Mucosa of gallbladder (tissue), 1 donor: Measurements from ENCODE around the gene ZNF8. TPM values are rescaled to one million over a fixed set of nuclear protein-coding genes. Genes with fewer than 3 reads are reported as not detected.
"Not testable (repeated sequence)": the region's sequence is repeated elsewhere in the genome, so short reads cannot be mapped to it uniquely, and the experiment has no call there.

Experiments used
- DNase-seq: peaks from one replicate; pipeline ENCODE4 v3.0.0-alpha.2; 2020; ENCODE audit warnings: low spot score
- total RNA-seq: library from RNA; stranded (reverse); gene quantifications from one replicate; pipeline ENCODE4 v1.2.1, GENCODE V29; 2021
- donor health status: DM: no; HTN: no; CAD: no.

ZNF8 gene
- total RNA-seq, 1 donor from 2014 or later: 6.1 TPM

DNA sequence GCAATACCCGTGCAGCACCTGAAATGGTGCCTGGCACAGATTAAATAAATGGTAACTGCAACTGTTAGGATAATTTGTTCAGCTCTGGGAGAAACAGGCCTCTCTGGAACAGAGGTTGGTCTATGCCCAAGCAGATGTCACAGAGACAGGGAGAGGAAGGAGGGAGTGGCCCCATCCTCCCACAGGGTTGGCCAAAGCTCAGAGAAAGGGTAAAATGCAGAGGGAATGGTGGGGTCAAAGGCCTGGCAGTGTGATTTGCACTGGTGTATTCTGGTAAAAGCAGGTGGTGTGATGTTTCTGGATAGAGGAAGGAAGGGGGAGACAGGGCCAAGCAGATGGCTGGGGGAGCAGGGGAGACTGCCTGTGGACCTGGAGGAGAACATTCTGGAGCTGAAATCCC is 57.5 kb downstream of the ZNF8 start:
- DNase-seq: no peak

DNA sequence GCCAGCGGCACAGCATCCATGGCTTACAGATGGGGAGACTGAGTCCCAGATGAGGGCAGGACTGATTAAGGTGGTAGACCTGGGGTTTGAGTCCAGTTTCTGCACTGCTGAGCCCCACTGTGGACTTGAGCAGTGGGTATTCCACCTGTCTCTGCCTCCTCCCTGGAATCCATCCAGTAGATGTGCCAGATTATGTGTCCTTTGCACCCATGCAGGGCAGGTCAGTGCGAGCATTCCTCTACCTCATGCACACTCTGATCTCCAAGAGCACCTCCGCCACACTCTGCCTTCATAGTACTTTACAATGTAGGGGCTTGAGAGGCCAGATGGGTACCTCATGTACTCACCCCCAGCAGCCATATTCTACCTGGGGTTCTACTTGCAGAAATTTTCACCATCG is 58.1 kb downstream of the ZNF8 start:
- DNase-seq: no peak

DNA sequence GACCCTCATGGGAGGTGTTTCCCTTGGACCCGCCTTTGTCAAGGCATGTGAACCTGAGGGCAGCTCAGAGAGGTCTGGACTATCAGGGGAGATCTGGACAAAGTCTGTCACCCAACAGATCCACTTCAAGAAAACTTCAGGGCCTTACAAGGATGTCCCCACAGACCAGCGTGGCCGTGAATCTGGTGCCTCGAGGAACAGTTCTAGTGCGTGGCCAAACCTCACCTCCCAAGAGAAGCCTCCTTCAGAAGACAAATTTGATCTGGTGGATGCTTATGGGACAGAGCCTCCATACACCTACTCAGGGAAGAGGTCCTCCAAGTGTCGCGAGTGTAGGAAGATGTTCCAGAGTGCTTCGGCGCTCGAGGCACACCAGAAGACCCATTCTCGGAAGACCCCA is 59.6 kb downstream of the ZNF8 start:
- no peak for DNase-seq

- DNase-seq: no peak
These were observed 60.2 kb downstream of the ZNF8 start for GRCh38 chr19:58338825-58339558.

DNA sequence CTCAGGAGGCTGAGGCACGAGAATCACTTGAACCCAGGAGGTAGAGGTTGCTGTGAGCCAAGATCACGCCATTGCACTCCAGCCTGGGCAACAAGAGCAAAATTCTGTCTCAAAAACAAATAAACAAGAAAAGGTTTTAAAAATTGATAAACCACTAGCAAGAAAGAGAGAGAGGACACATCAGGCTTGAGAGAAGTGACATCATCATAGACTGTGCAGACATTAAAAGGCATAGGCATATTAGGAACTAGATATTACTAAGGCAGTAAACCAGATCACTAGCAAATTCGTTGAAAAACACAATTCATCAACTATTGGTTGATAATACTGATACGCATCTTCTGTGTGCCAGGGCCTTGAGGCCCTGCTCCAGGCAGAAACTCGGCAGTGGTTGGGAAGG is 66.8 kb downstream of the ZNF8 start:
- no peak for DNase-seq

GRCh38 chr19:58346961-58347929 is 68.5 kb downstream of the ZNF8 start:
- DNase-seq: peak; percentile 35

DNA sequence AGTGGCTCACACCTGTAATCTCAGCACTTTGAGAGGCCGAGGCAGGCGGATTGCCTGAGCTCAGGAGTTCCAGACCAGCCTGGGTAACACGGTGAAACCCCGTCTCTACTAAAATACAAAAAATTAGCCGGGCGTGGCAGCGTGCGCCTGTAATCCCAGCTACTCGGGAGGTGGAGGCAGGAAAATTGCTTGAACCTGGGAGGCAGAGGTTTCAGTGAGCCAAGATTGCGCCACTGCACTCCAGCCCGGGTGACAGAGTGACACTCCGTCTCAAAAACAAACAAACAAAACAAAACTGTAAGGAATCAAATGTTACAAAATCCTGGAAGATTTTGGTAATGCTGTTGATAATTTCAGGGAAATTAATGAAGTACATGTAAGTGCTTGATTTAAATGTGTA is 69.3 kb downstream of the ZNF8 start:
- not testable (repeated sequence) for DNase-seq

DNA sequence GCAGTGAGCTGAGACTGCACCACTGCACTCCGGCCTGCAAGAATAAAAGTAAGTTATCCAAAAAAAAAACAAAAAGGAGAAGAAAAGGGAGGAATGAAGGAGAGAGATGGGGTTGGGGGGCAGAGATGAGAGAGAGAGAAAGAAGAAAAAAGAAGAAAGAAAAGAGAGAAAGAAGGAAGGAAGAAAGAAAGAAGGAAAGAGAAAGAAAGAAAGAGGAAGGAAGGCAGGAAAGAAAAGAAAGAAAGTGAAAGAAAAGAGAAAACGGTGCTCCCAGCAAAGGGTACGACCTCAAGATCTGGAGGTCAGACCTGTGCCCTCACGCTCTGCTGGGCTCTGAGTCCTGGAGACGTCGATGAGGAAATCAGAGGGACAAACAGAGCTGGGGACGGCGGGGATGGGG is 70.8 kb downstream of the ZNF8 start:
- DNase-seq: no peak

GRCh38 chr19:58350001-58350861 is 71.5 kb downstream of the ZNF8 start:
- DNase-seq: no peak

- no peak for DNase-seq
These were observed 72.3 kb downstream of the ZNF8 start for GRCh38 chr19:58350871-58351557.

- no peak for DNase-seq
These were observed 72.8 kb downstream of the ZNF8 start for GRCh38 chr19:58351558-58351878.

- DNase-seq: no peak
These were observed 73.4 kb downstream of the ZNF8 start for GRCh38 chr19:58351990-58352755.

Other genes starting within 250 kb of the ZNF8 start
- gene ZSCAN1, start 244.9 kb upstream of the ZNF8 start, total RNA-seq: 1.3 TPM
- 11.1 TPM for gene ZNF135, start 219.7 kb upstream of the ZNF8 start, total RNA-seq
- 111 TPM for gene ZSCAN18, start 180.7 kb upstream of the ZNF8 start, total RNA-seq
- 16.9 TPM for gene ZNF329, start 128.2 kb upstream of the ZNF8 start, total RNA-seq
- 33.8 TPM for gene ZNF274, start 95.9 kb upstream of the ZNF8 start, total RNA-seq
- gene ZNF544, start 50.0 kb upstream of the ZNF8 start, total RNA-seq: 30.4 TPM
- gene ERVK3-1, start 26.4 kb downstream of the ZNF8 start, total RNA-seq: 32.2 TPM
- 4.7 TPM for gene ZSCAN22, start 48.0 kb downstream of the ZNF8 start, total RNA-seq
- 8.1 TPM for gene A1BG, start 74.5 kb downstream of the ZNF8 start, total RNA-seq
- gene ZNF497, start 83.8 kb downstream of the ZNF8 start, total RNA-seq: 3.5 TPM
- gene ZNF837, start 102.1 kb downstream of the ZNF8 start, total RNA-seq: 2.9 TPM
- gene RPS5, start 108.3 kb downstream of the ZNF8 start, total RNA-seq: 614 TPM
- gene RNF225, start 116.7 kb downstream of the ZNF8 start, total RNA-seq: not detected
- 13.9 TPM for gene ZNF584, start 129.7 kb downstream of the ZNF8 start, total RNA-seq
- 12.1 TPM for gene ZNF132, start 161.2 kb downstream of the ZNF8 start, total RNA-seq
- gene ZNF324B, start 172.7 kb downstream of the ZNF8 start, total RNA-seq: 7.8 TPM
- gene ZNF324, start 188.1 kb downstream of the ZNF8 start, total RNA-seq: 16.4 TPM
- 19.4 TPM for gene ZNF446, start 197.4 kb downstream of the ZNF8 start, total RNA-seq
- 7.9 TPM for gene SLC27A5, start 233.0 kb downstream of the ZNF8 start, total RNA-seq
- gene ZBTB45, start 240.9 kb downstream of the ZNF8 start, total RNA-seq: 22.8 TPM